Activated T-cell treated with anti-CD3 and anti-CD28 coated beads, Interleukin-2, amount 50 U/mL, for 1 hour (primary cell): ENCODE data around the gene RAB27A.
"Not testable (repeated sequence)": the region's sequence is repeated elsewhere in the genome, so short reads cannot be mapped to it uniquely, and the experiment has no call there.

Experiments
- DNase-seq: peaks from one replicate; pipeline ENCODE4 v3.0.0-alpha.2; 2020

The RAB27A gene

GRCh38 chr15:55249885-55250284 lies 39.7 kb downstream of the RAB27A start:
- not testable (repeated sequence) for DNase-seq

- DNase-seq, result no peak
Observed at GRCh38 chr15:55248895-55249294, 40.7 kb downstream of the RAB27A start.

GRCh38 chr15:55247766-55248427 lies 41.7 kb downstream of the RAB27A start:
- DNase-seq, result no peak

GRCh38 chr15:55247311-55247710 lies 42.3 kb downstream of the RAB27A start:
- no peak for DNase-seq

- DNase-seq, result no peak
Observed at GRCh38 chr15:55246567-55246966, 43.0 kb downstream of the RAB27A start.

- DNase-seq, result no peak
Observed at GRCh38 chr15:55245059-55245458, 44.6 kb downstream of the RAB27A start.

- DNase-seq, result no peak
Observed at GRCh38 chr15:55241891-55242290, 47.7 kb downstream of the RAB27A start.

GRCh38 chr15:55241186-55241585 lies 48.4 kb downstream of the RAB27A start:
- DNase-seq, result no peak

GRCh38 chr15:55240125-55240760 lies 49.4 kb downstream of the RAB27A start:
- no peak for DNase-seq

- DNase-seq, result no peak
Observed at GRCh38 chr15:55239440-55240124, 50.0 kb downstream of the RAB27A start.

GRCh38 chr15:55238877-55239276 lies 50.7 kb downstream of the RAB27A start:
- no peak for DNase-seq

- DNase-seq, result no peak
Observed at GRCh38 chr15:55237219-55238130, 52.1 kb downstream of the RAB27A start.

- no peak for DNase-seq
Observed at GRCh38 chr15:55235546-55236036, 54.0 kb downstream of the RAB27A start.

GRCh38 chr15:55234800-55235104 lies 54.9 kb downstream of the RAB27A start:
- DNase-seq, result no peak

GRCh38 chr15:55234104-55234799 lies 55.4 kb downstream of the RAB27A start:
- no peak for DNase-seq

GRCh38 chr15:55231455-55231854 lies 58.2 kb downstream of the RAB27A start:
- no peak for DNase-seq

GRCh38 chr15:55230953-55231352 lies 58.7 kb downstream of the RAB27A start:
- no peak for DNase-seq

- no peak for DNase-seq
Observed at GRCh38 chr15:55230051-55230670, 59.5 kb downstream of the RAB27A start.

GRCh38 chr15:55226127-55226526 lies 63.5 kb downstream of the RAB27A start:
- no peak for DNase-seq

- no peak for DNase-seq
Observed at GRCh38 chr15:55224892-55225291, 64.7 kb downstream of the RAB27A start.

- no peak for DNase-seq
Observed at GRCh38 chr15:55222588-55222987, 67.0 kb downstream of the RAB27A start.
